Measurements from ENCODE around the gene SKP1.

The SKP1 gene

GRCh38 chr5:134148316-134148715 is 28.4 kb downstream of the SKP1 start:
- no peak for DNase-seq
- in situ Hi-C loops (cut with HindIII; ENCODE audit: low pct_ligation_motif_present, low pct_unique_long_range_greater_than_20kb, low sequenced_read_pairs): no loop called here

GRCh38 chr5:134146651-134147518 is 29.9 kb downstream of the SKP1 start:
- no peak for DNase-seq
- in situ Hi-C loops (cut with HindIII; ENCODE audit: low pct_ligation_motif_present, low pct_unique_long_range_greater_than_20kb, low sequenced_read_pairs): no loop called here

GRCh38 chr5:134145779-134146581 is 30.8 kb downstream of the SKP1 start:
- in situ Hi-C loops (cut with HindIII; ENCODE audit: low pct_ligation_motif_present, low pct_unique_long_range_greater_than_20kb, low sequenced_read_pairs): no loop called here
- DNase-seq: peak; percentile 63

- DNase-seq: no peak
- in situ Hi-C loops (cut with HindIII; ENCODE audit: low pct_ligation_motif_present, low pct_unique_long_range_greater_than_20kb, low sequenced_read_pairs): no loop called here
These were observed 31.6 kb downstream of the SKP1 start for GRCh38 chr5:134145041-134145757.

GRCh38 chr5:134143944-134144941 is 32.5 kb downstream of the SKP1 start:
- in situ Hi-C loops (cut with HindIII; ENCODE audit: low pct_ligation_motif_present, low pct_unique_long_range_greater_than_20kb, low sequenced_read_pairs): no loop called here
- no peak for DNase-seq

- no peak for DNase-seq
- in situ Hi-C loops (cut with HindIII; ENCODE audit: low pct_ligation_motif_present, low pct_unique_long_range_greater_than_20kb, low sequenced_read_pairs): no loop called here
These were observed 33.3 kb downstream of the SKP1 start for GRCh38 chr5:134143431-134143830.

- no peak for DNase-seq
- in situ Hi-C loops (cut with HindIII; ENCODE audit: low pct_ligation_motif_present, low pct_unique_long_range_greater_than_20kb, low sequenced_read_pairs): no loop called here
These were observed 33.9 kb downstream of the SKP1 start for GRCh38 chr5:134142806-134143205.

GRCh38 chr5:134142052-134142451 is 34.7 kb downstream of the SKP1 start:
- DNase-seq: no peak
- in situ Hi-C loops (cut with HindIII; ENCODE audit: low pct_ligation_motif_present, low pct_unique_long_range_greater_than_20kb, low sequenced_read_pairs): no loop called here

GRCh38 chr5:134141331-134142050 is 35.3 kb downstream of the SKP1 start:
- in situ Hi-C loops (cut with HindIII; ENCODE audit: low pct_ligation_motif_present, low pct_unique_long_range_greater_than_20kb, low sequenced_read_pairs): no loop called here
- DNase-seq: peak; percentile 22

GRCh38 chr5:134140530-134141201 is 36.1 kb downstream of the SKP1 start:
- DNase-seq: peak; percentile 71
- in situ Hi-C loops (cut with HindIII; ENCODE audit: low pct_ligation_motif_present, low pct_unique_long_range_greater_than_20kb, low sequenced_read_pairs): no loop called here

- DNase-seq: no peak
- in situ Hi-C loops (cut with HindIII; ENCODE audit: low pct_ligation_motif_present, low pct_unique_long_range_greater_than_20kb, low sequenced_read_pairs): no loop called here
These were observed 36.8 kb downstream of the SKP1 start for GRCh38 chr5:134139891-134140469.

GRCh38 chr5:134139377-134139851 is 37.3 kb downstream of the SKP1 start:
- no peak for DNase-seq
- in situ Hi-C loops (cut with HindIII; ENCODE audit: low pct_ligation_motif_present, low pct_unique_long_range_greater_than_20kb, low sequenced_read_pairs): no loop called here

GRCh38 chr5:134138416-134139376 is 38.1 kb downstream of the SKP1 start:
- no peak for DNase-seq
- in situ Hi-C loops (cut with HindIII; ENCODE audit: low pct_ligation_motif_present, low pct_unique_long_range_greater_than_20kb, low sequenced_read_pairs): no loop called here

GRCh38 chr5:134136771-134137170 is 40.0 kb downstream of the SKP1 start:
- in situ Hi-C loops (cut with HindIII; ENCODE audit: low pct_ligation_motif_present, low pct_unique_long_range_greater_than_20kb, low sequenced_read_pairs): no loop called here
- DNase-seq: no peak

GRCh38 chr5:134136221-134136631 is 40.5 kb downstream of the SKP1 start:
- no peak for DNase-seq
- in situ Hi-C loops (cut with HindIII; ENCODE audit: low pct_ligation_motif_present, low pct_unique_long_range_greater_than_20kb, low sequenced_read_pairs): no loop called here
